HTERT RPE-1 (cell line): ENCODE results near the gene R3HDM1.
"Not testable (repeated sequence)": the region's sequence is repeated elsewhere in the genome, so short reads cannot be mapped to it uniquely, and the experiment has no call there.

Experiments
- in situ Hi-C: fragments of 300-500 bp; cut with MboI; formaldehyde crosslinking; loops from 4 replicates; pipeline ENCODE4 v1.14.3; 2020; ENCODE audit warnings: low sequenced_read_pairs

The R3HDM1 gene

GRCh38 chr2:135531231-135532197 lies at the start of gene R3HDM1:
Gene R3HDM1, plus strand, starts transcription at chr2:135531484. Its CDS starts 73,362 bp downstream, at chr2:135604846.
- in situ Hi-C loops, result no loop called here

- in situ Hi-C loops, result no loop called here
These were observed 45.8 kb upstream of the R3HDM1 start for GRCh38 chr2:135485441-135485840.

- in situ Hi-C loops, result no loop called here
These were observed 40.9 kb upstream of the R3HDM1 start for GRCh38 chr2:135490376-135490775.

GRCh38 chr2:135494503-135494902 lies 36.8 kb upstream of the R3HDM1 start:
- in situ Hi-C loops, result no loop called here

GRCh38 chr2:135494917-135495316 lies 36.4 kb upstream of the R3HDM1 start:
- in situ Hi-C loops, result no loop called here

- in situ Hi-C loops, result not testable (repeated sequence)
These were observed 32.7 kb upstream of the R3HDM1 start for GRCh38 chr2:135498588-135498987.

GRCh38 chr2:135504811-135505210 lies 26.5 kb upstream of the R3HDM1 start:
- in situ Hi-C loops, result no loop called here

GRCh38 chr2:135510577-135510976 lies 20.7 kb upstream of the R3HDM1 start:
- in situ Hi-C loops, result no loop called here

- in situ Hi-C loops, result no loop called here
These were observed 19.2 kb upstream of the R3HDM1 start for GRCh38 chr2:135512099-135512498.

- in situ Hi-C loops, result no loop called here
These were observed 5.5 kb upstream of the R3HDM1 start for GRCh38 chr2:135525786-135526185.

- in situ Hi-C loops, result no loop called here
These were observed 3.3 kb upstream of the R3HDM1 start for GRCh38 chr2:135528006-135528405.

- in situ Hi-C loops, result no loop called here
These were observed 712 bp upstream of the R3HDM1 start, which contains the start of gene ZRANB3 for GRCh38 chr2:135530313-135531230. Gene ZRANB3, minus strand, starts transcription at chr2:135531218.

- in situ Hi-C loops, result no loop called here
These were observed 1.3 kb downstream of the R3HDM1 start for GRCh38 chr2:135532581-135532980.

- in situ Hi-C loops, result not testable (repeated sequence)
These were observed 2.3 kb downstream of the R3HDM1 start for GRCh38 chr2:135533545-135533944.

- in situ Hi-C loops, result no loop called here
These were observed 15.2 kb downstream of the R3HDM1 start for GRCh38 chr2:135546436-135546835.

GRCh38 chr2:135547311-135547710 lies 16.0 kb downstream of the R3HDM1 start:
- in situ Hi-C loops, result no loop called here

- in situ Hi-C loops, result no loop called here
These were observed 20.1 kb downstream of the R3HDM1 start for GRCh38 chr2:135551356-135551755.

- in situ Hi-C loops, result no loop called here
These were observed 21.6 kb downstream of the R3HDM1 start for GRCh38 chr2:135552887-135553286.

GRCh38 chr2:135555311-135555710 lies 24.0 kb downstream of the R3HDM1 start:
- in situ Hi-C loops, result no loop called here

- in situ Hi-C loops, result no loop called here
These were observed 26.2 kb downstream of the R3HDM1 start for GRCh38 chr2:135557530-135557929.

- in situ Hi-C loops, result no loop called here
These were observed 30.6 kb downstream of the R3HDM1 start for GRCh38 chr2:135561925-135562324.
